Measurements from ENCODE around the gene COL6A3.
A peak's percentile ranks its signal among the peaks of the same experiment; 100 is the strongest.
"Not testable (repeated sequence)": the region's sequence is repeated elsewhere in the genome, so short reads cannot be mapped to it uniquely, and the experiment has no call there.

Gene COL6A3

DNA sequence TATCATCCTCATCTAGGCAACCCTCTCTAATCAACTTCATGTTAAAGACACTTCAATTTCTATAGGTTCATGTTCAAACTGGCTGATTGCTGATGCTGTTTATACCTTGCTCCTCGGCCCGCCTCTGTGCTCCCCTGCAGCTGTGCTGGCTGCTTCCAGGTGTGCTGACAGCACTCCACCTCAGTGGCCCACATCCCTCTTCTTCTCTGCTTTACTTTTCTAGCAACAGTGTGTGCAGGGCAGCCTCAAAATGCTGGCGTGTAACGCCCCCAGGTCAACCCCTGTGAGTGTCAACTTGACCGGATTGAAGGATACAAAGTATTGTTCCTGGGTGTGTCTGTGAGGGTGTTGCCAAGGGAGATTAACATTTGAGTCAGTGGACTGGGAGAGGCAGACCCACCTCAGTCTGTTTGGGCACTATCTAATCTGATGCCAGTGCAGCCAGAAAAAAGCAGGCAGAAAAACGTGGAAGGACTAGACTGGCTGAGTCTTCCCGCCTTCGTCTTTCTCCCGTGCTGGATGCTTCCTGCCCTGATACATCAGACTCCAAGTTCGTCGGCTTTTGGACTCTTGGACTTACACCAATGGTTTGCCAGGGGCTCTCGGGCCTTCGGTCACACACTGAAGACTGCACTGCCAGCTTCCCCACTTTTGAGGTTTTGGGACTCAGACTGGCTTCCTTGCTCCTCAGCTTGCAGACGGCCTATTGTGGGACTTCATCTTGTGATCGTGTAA lies 94.7 kb downstream of the COL6A3 start:
- DNase-seq: no peak

- DNase-seq: no peak
Observed at GRCh38 chr2:237316339-237316738, 97.6 kb downstream of the COL6A3 start.

GRCh38 chr2:237315829-237316225 lies 98.1 kb downstream of the COL6A3 start:
- DNase-seq: no peak

DNA sequence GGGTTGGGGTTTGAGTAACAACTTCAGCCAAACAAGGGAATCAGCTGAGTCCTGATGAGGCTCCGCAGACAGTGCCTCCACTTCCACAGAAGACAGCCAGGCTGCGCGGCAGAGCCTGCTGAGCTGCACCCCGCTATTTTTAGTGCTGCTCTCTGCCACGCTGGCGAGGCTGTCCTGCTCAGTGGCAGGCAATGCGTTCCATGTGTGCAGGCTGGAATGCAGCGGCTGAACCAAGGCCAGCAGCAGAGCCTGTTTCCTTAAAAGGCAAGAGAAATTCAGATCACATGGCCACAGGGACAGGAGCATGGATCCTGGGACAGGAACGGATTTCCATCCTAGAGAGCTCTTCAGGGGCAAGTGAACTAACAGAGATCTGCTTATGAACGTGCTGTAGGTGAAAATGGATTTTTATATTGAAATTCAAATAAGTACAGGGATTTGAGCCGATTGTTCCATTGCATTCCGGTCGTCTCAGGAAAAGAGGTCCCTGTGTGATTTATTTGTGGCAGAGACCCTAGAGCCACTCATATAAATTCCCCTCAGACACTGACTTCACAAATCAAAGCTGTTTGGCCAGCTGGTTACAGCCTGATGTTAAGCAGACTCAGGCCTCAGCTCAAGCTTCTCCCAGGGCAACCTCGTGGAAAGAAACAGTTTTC lies 98.7 kb downstream of the COL6A3 start:
- DNase-seq: peak in 41 of 56 donors; percentile 5 to 75 (median 35)

DNA sequence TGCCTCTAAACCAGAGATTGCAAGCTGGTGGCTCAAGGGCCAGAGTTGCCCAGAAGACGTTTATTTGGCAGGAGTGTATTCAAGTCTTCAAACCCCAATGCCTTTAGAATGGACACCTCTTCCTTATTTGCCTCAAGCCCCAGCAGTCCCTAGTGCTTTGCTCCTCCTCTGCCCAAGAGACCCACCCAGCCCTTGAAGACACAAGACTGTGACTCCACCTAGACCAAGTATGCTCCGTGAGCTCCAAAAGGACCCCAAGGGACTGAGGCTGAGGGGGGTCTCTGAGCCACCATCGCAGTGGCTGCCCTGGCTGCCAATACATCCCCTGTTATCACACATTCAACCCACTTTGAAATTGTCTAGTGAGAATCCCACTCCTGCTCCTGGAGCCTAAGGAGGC lies 99.3 kb downstream of the COL6A3 start:
- DNase-seq: no peak

DNA sequence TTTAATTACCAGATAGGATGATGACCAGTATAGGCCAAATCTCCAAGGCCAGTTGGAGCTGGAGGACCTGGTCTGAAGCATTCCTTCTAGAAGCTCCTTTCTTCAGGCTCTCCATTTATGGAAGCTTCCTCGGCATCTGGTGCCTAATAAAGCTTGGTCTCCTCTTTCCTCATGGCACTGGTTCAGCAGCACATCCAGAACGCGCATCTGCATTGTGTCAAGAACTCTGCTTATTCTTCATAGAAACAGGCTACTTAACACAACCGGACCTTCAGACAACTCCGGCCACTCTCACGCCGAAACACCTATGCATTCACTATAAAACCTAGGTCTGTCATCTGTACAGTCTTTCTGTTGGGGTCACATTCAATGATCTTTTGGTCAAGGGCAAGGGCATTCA lies 99.8 kb downstream of the COL6A3 start:
- DNase-seq: no peak

- DNase-seq: no peak
Observed at GRCh38 chr2:237312021-237312755, 101.8 kb downstream of the COL6A3 start.

DNA sequence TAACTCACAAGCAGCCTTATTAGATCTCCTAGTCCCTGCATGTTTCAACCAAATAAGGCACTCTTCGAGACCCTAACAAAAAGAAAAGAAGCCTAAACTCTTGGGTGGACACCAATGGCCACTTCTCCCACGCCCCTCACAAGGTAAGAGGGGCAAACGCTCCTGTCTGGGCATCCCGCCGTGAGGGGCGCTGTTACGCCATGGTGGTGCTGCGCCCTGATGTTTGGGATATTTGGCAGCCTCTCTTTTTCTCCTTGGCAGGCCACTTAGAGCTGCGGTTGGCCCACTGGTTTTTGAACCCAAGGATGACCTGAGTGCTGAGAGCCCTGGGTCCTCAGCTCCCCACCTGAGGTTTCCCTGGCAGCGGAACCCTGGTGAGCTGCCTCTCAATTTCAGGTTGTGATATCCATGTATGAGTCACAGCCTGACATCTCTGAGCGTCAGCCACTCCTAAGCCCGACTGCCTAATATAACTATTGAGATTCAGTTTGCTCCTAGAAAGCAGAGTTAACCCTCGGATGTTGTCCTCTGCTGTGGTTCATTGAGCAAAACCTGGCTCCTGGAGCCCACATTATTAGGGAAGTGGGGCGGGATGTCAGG lies 103.3 kb downstream of the COL6A3 start:
- DNase-seq: no peak

GRCh38 chr2:237309416-237309815 lies 104.5 kb downstream of the COL6A3 start:
- DNase-seq: no peak

- no peak for DNase-seq
Observed at GRCh38 chr2:237309011-237309410, 105.0 kb downstream of the COL6A3 start.

- no peak for DNase-seq
Observed at GRCh38 chr2:237307474-237307873, 106.5 kb downstream of the COL6A3 start.

DNA sequence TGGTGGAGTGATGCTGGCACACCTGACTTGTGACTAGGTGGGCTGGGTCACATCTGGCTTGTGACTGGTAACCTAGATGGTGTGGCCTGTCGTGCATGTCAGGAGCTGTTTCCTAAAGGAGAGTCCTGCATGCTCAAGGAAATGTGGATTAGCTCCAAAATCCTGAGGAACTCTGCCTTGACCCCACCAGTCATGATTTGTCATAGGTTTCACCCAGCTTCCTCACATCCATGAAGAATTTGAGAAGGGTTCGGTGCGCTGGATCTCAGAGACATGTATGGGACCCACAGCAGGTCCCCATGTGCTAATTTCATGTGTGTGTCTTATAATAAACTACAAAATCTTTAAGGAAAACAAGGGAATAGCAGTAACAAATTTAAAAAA lies 107.2 kb downstream of the COL6A3 start:
- no peak for DNase-seq

DNA sequence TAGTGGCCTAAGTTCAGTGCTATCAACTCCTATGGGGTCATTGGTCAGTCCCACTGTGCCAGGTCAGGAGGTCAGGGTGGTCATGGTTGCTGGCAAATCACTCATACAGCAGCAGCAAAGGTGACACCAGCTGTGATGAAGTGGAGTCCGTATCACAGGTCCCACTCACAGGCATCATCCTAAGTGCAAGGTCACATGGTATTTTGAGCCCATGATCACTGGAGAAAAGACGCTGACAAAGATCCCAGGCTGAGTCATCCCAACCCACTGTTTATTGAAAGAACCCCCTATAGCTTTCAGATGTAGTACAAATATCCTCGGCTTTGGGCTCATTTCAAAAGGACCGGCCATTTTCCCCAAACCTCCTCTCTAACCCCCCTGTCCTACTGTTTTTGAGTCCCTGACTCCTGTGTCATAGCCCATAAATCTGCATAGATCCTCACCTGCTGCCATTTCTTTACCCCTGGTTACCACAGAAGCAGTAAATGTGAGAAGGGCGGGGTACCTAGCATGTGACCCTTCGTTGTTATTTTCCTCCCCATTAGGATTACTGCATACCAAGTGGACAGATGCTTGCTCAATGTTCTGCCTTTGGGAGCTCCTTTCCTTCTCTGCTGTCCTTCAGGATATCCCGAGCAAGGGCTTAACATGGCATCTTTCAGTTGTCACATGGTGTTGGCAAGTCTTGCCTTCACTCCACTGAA lies 107.7 kb downstream of the COL6A3 start:
- no peak for DNase-seq

- no peak for DNase-seq
Observed at GRCh38 chr2:237305579-237305978, 108.4 kb downstream of the COL6A3 start.

- no peak for DNase-seq
Observed at GRCh38 chr2:237304763-237305514, 109.0 kb downstream of the COL6A3 start.

- DNase-seq: not testable (repeated sequence)
Observed at GRCh38 chr2:237303244-237303643, 110.7 kb downstream of the COL6A3 start.

GRCh38 chr2:237301595-237301994 lies 112.4 kb downstream of the COL6A3 start:
- DNase-seq: no peak

GRCh38 chr2:237300739-237301138 lies 113.2 kb downstream of the COL6A3 start:
- no peak for DNase-seq

DNA sequence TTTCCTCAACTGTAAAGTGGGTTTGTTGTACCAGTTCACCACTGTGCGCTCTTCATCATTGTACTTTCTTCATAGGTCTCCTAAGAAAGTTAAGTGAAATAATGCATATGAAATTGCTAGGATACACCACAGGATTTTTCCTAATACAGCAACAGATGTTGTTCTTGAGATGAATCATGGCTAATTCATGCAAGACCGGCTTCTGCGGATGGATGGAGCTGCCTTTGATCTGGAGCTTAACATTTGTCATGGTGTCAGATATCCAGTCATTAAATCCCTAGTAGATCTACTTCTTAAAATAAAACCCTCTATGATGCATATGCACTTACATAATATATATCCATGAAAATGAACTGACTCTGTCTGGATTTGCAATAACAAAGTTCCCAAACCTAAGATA lies 114.1 kb downstream of the COL6A3 start:
- DNase-seq: no peak

Measured in nucleus accumbens (tissue), 56 donors.